Measurements from ENCODE around the gene NPLOC4.
A peak's percentile ranks its signal among the peaks of the same experiment; 100 is the strongest.

NPLOC4 gene

GRCh38 chr17:81557276-81558114 is 79.4 kb downstream of the NPLOC4 start:
- DNase-seq (no peak), ATAC-seq (replicated peaks) (no peak)
- peaks cover 44% of the 10 kb centered on the region for H3K36me3 Mint-ChIP-seq (ENCODE audit: insufficient read depth)
- peaks cover 9 to 15% of the 10 kb centered on the region in 2 donors for H3K4me1 Mint-ChIP-seq (ENCODE audit: low read depth in 2 of 2)
- H3K9me3 Mint-ChIP-seq = no peaks in the 10 kb centered on the region
- peak overlapping the region in 1 of 2 donors; percentile 53 for H3K27ac Mint-ChIP-seq
- no peaks in the 10 kb centered on the region for H3K27me3 Mint-ChIP-seq
- no peak overlapping the region for H3K4me3 Mint-ChIP-seq

- no peak overlapping the region for H3K27ac Mint-ChIP-seq
- H3K36me3 Mint-ChIP-seq (ENCODE audit: insufficient read depth) = peaks cover 37% of the 10 kb centered on the region
- H3K27me3 Mint-ChIP-seq = no peaks in the 10 kb centered on the region
- DNase-seq (no peak), ATAC-seq (replicated peaks) (no peak)
- peaks cover 9 to 15% of the 10 kb centered on the region in 2 donors for H3K4me1 Mint-ChIP-seq (ENCODE audit: low read depth in 2 of 2)
- H3K4me3 Mint-ChIP-seq = no peak overlapping the region
- H3K9me3 Mint-ChIP-seq = no peaks in the 10 kb centered on the region
Observed at GRCh38 chr17:81556863-81557262, 80.0 kb downstream of the NPLOC4 start.

- Mint-ChIP-seq H3K36me3 (ENCODE audit: insufficient read depth) (peaks cover 38% of the 10 kb centered on the region), H3K4me1 (ENCODE audit: low read depth in 2 of 2) (peaks cover 14 to 19% of the 10 kb centered on the region in 2 donors), H3K9me3 (no peaks in the 10 kb centered on the region), H3K4me3 (no peak overlapping the region), H3K27me3 (no peaks in the 10 kb centered on the region), H3K27ac (peak overlapping the region in 1 of 2 donors; percentile 72)
- DNase-seq = no peak
- no peak for ATAC-seq (replicated peaks)
Observed at GRCh38 chr17:81556175-81556691, 80.7 kb downstream of the NPLOC4 start.

- Mint-ChIP-seq H3K27ac (peak overlapping the region; percentile 85 to 91), H3K36me3 (ENCODE audit: insufficient read depth) (peaks cover 27% of the 10 kb centered on the region), H3K4me1 (ENCODE audit: low read depth in 2 of 2) (peaks cover 14 to 30% of the 10 kb centered on the region in 2 donors), H3K9me3 (no peaks in the 10 kb centered on the region), H3K4me3 (peak overlapping the region; percentile 88 to 92), H3K27me3 (no peaks in the 10 kb centered on the region)
- DNase-seq = no peak
- ATAC-seq (replicated peaks) = peak; percentile 0
Observed at GRCh38 chr17:81553616-81554181, 83.2 kb downstream of the NPLOC4 start.

GRCh38 chr17:81553018-81553615 is 83.8 kb downstream of the NPLOC4 start:
- Mint-ChIP-seq H3K36me3 (ENCODE audit: insufficient read depth) (peaks cover 29% of the 10 kb centered on the region), H3K4me3 (peak overlapping the region; percentile 88 to 92), H3K27ac (peak overlapping the region; percentile 85 to 91), H3K9me3 (no peaks in the 10 kb centered on the region), H3K4me1 (ENCODE audit: low read depth in 2 of 2) (peaks cover 14 to 30% of the 10 kb centered on the region in 2 donors), H3K27me3 (no peaks in the 10 kb centered on the region)
- ATAC-seq (replicated peaks) = peak; percentile 72
- DNase-seq = peak; percentile 58 to 69 (median 60)

GRCh38 chr17:81552244-81553017 is 84.5 kb downstream of the NPLOC4 start, which contains the start of gene FAAP100:
TSS of gene FAAP100 (minus strand) at chr17:81552353. CDS start at chr17:81552330, 23 bp downstream.
- peak; percentile 66 for ATAC-seq (replicated peaks)
- H3K27ac Mint-ChIP-seq = peak within 1 kb of the TSS; percentile 85 to 91
- H3K36me3 Mint-ChIP-seq (ENCODE audit: insufficient read depth) = peaks cover 33% of the 10 kb centered on the region
- H3K27me3 Mint-ChIP-seq = no peaks in the 10 kb centered on the region
- peak; percentile 73 to 84 (median 82) for DNase-seq
- no peaks in the 10 kb centered on the region for H3K9me3 Mint-ChIP-seq
- peaks cover 14 to 30% of the 10 kb centered on the region in 2 donors for H3K4me1 Mint-ChIP-seq (ENCODE audit: low read depth in 2 of 2)
- H3K4me3 Mint-ChIP-seq = peak within 1 kb of the TSS; percentile 88 to 92

- H3K27ac Mint-ChIP-seq = peak overlapping the region in 1 of 2 donors; percentile 85
- no peaks in the 10 kb centered on the region for H3K9me3 Mint-ChIP-seq
- ATAC-seq (replicated peaks) (no peak), DNase-seq (no peak)
- peaks cover 33% of the 10 kb centered on the region for H3K36me3 Mint-ChIP-seq (ENCODE audit: insufficient read depth)
- H3K4me3 Mint-ChIP-seq = peak overlapping the region; percentile 88 to 92
- no peaks in the 10 kb centered on the region for H3K27me3 Mint-ChIP-seq
- peaks cover 14 to 30% of the 10 kb centered on the region in 2 donors for H3K4me1 Mint-ChIP-seq (ENCODE audit: low read depth in 2 of 2)
Observed at GRCh38 chr17:81551458-81552243, 85.3 kb downstream of the NPLOC4 start.

GRCh38 chr17:81550830-81551457 is 86.0 kb downstream of the NPLOC4 start:
- no peak for ATAC-seq (replicated peaks)
- no peak for DNase-seq
- Mint-ChIP-seq H3K4me3 (peak overlapping the region; percentile 88 to 92), H3K27ac (peak overlapping the region in 1 of 2 donors; percentile 85), H3K4me1 (ENCODE audit: low read depth in 2 of 2) (peaks cover 14 to 30% of the 10 kb centered on the region in 2 donors), H3K9me3 (no peaks in the 10 kb centered on the region), H3K27me3 (no peaks in the 10 kb centered on the region), H3K36me3 (ENCODE audit: insufficient read depth) (peaks cover 37% of the 10 kb centered on the region)

- Mint-ChIP-seq H3K4me3 (peak overlapping the region; percentile 88 to 92), H3K36me3 (ENCODE audit: insufficient read depth) (peaks cover 37% of the 10 kb centered on the region), H3K9me3 (no peaks in the 10 kb centered on the region)
Observed at GRCh38 chr17:81550285-81550684, 86.6 kb downstream of the NPLOC4 start.

GRCh38 chr17:81549826-81550225 is 87.1 kb downstream of the NPLOC4 start:
- H3K4me3 Mint-ChIP-seq = peak overlapping the region; percentile 88 to 92
- H3K36me3 Mint-ChIP-seq (ENCODE audit: insufficient read depth) = peaks cover 37% of the 10 kb centered on the region
- no peaks in the 10 kb centered on the region for H3K27me3 Mint-ChIP-seq
- no peak for DNase-seq
- peak overlapping the region in 1 of 2 donors; percentile 41 for H3K27ac Mint-ChIP-seq
- H3K4me1 Mint-ChIP-seq (ENCODE audit: low read depth in 2 of 2) = peaks cover 14 to 30% of the 10 kb centered on the region in 2 donors
- ATAC-seq (replicated peaks) = no peak
- no peaks in the 10 kb centered on the region for H3K9me3 Mint-ChIP-seq

More at GRCh38 chr17:81550285-81550684, 86.6 kb downstream of the NPLOC4 start:
- Mint-ChIP-seq H3K27me3 (no peaks in the 10 kb centered on the region), H3K4me1 (ENCODE audit: low read depth in 2 of 2) (peaks cover 14 to 30% of the 10 kb centered on the region in 2 donors), H3K27ac (peak overlapping the region in 1 of 2 donors; percentile 41)
- DNase-seq (no peak), ATAC-seq (replicated peaks) (no peak)

GRCh38 chr17:81549031-81549557 is 87.8 kb downstream of the NPLOC4 start:
- H3K36me3 Mint-ChIP-seq (ENCODE audit: insufficient read depth) = peaks cover 37% of the 10 kb centered on the region
- no peaks in the 10 kb centered on the region for H3K9me3 Mint-ChIP-seq
- peak overlapping the region; percentile 41 to 88 for H3K4me3 Mint-ChIP-seq
- no peak overlapping the region for H3K27ac Mint-ChIP-seq
- no peak for ATAC-seq (replicated peaks)
- DNase-seq = no peak
- H3K4me1 Mint-ChIP-seq (ENCODE audit: low read depth in 2 of 2) = peaks cover 13 to 30% of the 10 kb centered on the region in 2 donors
- no peaks in the 10 kb centered on the region for H3K27me3 Mint-ChIP-seq

GRCh38 chr17:81547614-81547982 is 89.3 kb downstream of the NPLOC4 start:
- Mint-ChIP-seq H3K27ac (no peak overlapping the region), H3K27me3 (no peaks in the 10 kb centered on the region), H3K4me1 (ENCODE audit: low read depth in 2 of 2) (peaks cover 5 to 15% of the 10 kb centered on the region in 2 donors), H3K36me3 (ENCODE audit: insufficient read depth) (peaks cover 25% of the 10 kb centered on the region), H3K4me3 (no peak overlapping the region), H3K9me3 (no peaks in the 10 kb centered on the region)
- no peak for ATAC-seq (replicated peaks)
- no peak for DNase-seq

All from effector memory CD8-positive, alpha-beta T cell (primary cell).